NCI-H510A (cell line): ENCODE results near the gene VTA1.
"Not testable (repeated sequence)": the region's sequence is repeated elsewhere in the genome, so short reads cannot be mapped to it uniquely, and the experiment has no call there.

Source experiments
- DNase-seq: peaks from one replicate; lab custom pipeline; 2025; lab: John Stamatoyannopoulos, UW

VTA1 gene

GRCh38 chr6:142146828-142147662, at the start of gene VTA1, which contains the start of gene NMBR:
VTA1 (plus strand) TSS chr6:142147263; CDS start chr6:142147288, 25 bp downstream.
NMBR (minus strand) TSS chr6:142147122; CDS start chr6:142088658, 58,464 bp downstream.
- peak; percentile 90 for DNase-seq

GRCh38 chr6:142104820-142105219, 42.2 kb upstream of the VTA1 start:
- not testable (repeated sequence) for DNase-seq

GRCh38 chr6:142110820-142111219, 36.2 kb upstream of the VTA1 start:
- DNase-seq = not testable (repeated sequence)

- peak; percentile 3 for DNase-seq
Observed at GRCh38 chr6:142112451-142113061, 34.5 kb upstream of the VTA1 start.

GRCh38 chr6:142117366-142117765, 29.7 kb upstream of the VTA1 start:
- no peak for DNase-seq

GRCh38 chr6:142118328-142118727, 28.7 kb upstream of the VTA1 start:
- DNase-seq = no peak

GRCh38 chr6:142118925-142119324, 28.1 kb upstream of the VTA1 start:
- DNase-seq = no peak

GRCh38 chr6:142121342-142121741, 25.7 kb upstream of the VTA1 start:
- DNase-seq = no peak

GRCh38 chr6:142130814-142131213, 16.2 kb upstream of the VTA1 start:
- DNase-seq = no peak

- no peak for DNase-seq
Observed at GRCh38 chr6:142132625-142133024, 14.4 kb upstream of the VTA1 start, which contains the start of gene GJE1. GJE1 (plus strand) TSS chr6:142132925; CDS start chr6:142133159, 234 bp downstream.

GRCh38 chr6:142138876-142139275, 8.2 kb upstream of the VTA1 start:
- no peak for DNase-seq

GRCh38 chr6:142141531-142141930, 5.5 kb upstream of the VTA1 start:
- DNase-seq = not testable (repeated sequence)

GRCh38 chr6:142152746-142153145, 5.7 kb downstream of the VTA1 start:
- DNase-seq = no peak

GRCh38 chr6:142153196-142153595, 6.1 kb downstream of the VTA1 start:
- DNase-seq = no peak

- no peak for DNase-seq
Observed at GRCh38 chr6:142154336-142154735, 7.3 kb downstream of the VTA1 start.

GRCh38 chr6:142155091-142155490, 8.0 kb downstream of the VTA1 start:
- no peak for DNase-seq

GRCh38 chr6:142155895-142156757, 9.1 kb downstream of the VTA1 start:
- no peak for DNase-seq

- not testable (repeated sequence) for DNase-seq
Observed at GRCh38 chr6:142156758-142157068, 9.7 kb downstream of the VTA1 start.

- no peak for DNase-seq
Observed at GRCh38 chr6:142162780-142163179, 15.7 kb downstream of the VTA1 start.

- DNase-seq = no peak
Observed at GRCh38 chr6:142165227-142165626, 18.2 kb downstream of the VTA1 start.

GRCh38 chr6:142167071-142167470, 20.0 kb downstream of the VTA1 start:
- no peak for DNase-seq

GRCh38 chr6:142167486-142167885, 20.4 kb downstream of the VTA1 start:
- DNase-seq = no peak
